ENCODE data around the gene KLHL25. TPM values are rescaled to one million over a fixed set of nuclear protein-coding genes. Genes with fewer than 3 reads are reported as not detected.
"Not testable (repeated sequence)": the region's sequence is repeated elsewhere in the genome, so short reads cannot be mapped to it uniquely, and the experiment has no call there.

KLHL25 gene
- total RNA-seq, 2 experiments from 2014 or later, result 5.3 TPM

- H3K27me3 Mint-ChIP-seq (ENCODE audit: low read depth); H3K4me1 Mint-ChIP-seq (ENCODE audit: low read depth); DNase-seq; ATAC-seq; H3K36me3 Mint-ChIP-seq (ENCODE audit: low read depth); H3K4me3 Mint-ChIP-seq; H3K27ac Mint-ChIP-seq; H3K9me3 Mint-ChIP-seq (ENCODE audit: insufficient read depth); POLR2A ChIA-PET: not testable (repeated sequence)
- CTCF ChIA-PET, result interaction anchor here (1.0 to 1.7 kb wide), 2 partner anchors 13 to 73 kb away, joined by 3 to 5 read pairs; no protein-coding TSS in a partner anchor
Measured at GRCh38 chr15:85802617-85803016, 7.9 kb upstream of the KLHL25 start.

DNA sequence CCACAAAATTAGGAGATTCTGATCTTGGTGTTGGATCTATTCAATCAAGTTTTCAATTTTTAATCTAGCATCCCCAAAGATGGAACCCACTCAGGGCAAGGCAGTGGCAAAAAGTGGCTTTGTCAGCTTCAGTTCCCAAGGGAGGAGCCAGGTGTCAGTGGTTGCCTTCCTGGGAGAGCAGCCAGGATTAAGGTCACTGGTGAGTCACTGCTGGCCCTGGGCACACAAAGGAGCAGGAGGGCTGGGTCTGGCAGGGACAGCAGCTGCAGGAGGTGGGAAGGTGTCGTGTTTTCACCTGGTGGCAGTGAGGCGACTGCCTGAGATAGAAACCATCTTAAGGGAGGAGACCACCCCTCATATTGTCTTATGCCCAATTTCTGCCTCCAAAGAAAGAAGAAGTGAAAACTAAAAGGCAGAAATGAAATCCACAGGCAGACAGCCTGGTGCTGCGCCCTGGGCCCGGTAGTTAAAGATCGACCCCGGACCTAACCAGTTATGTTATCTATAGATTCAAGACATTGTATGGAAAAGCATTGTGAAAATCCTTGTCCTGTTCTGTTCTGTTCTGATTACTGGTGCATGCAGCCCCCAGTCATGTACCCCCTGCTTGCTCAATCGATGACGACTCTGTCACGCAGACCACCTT is 5.9 kb upstream of the KLHL25 start:
- no peak for ATAC-seq
- Mint-ChIP-seq H3K4me1 (ENCODE audit: low read depth) (peaks cover 3% of the 10 kb centered on the region), H3K9me3 (ENCODE audit: insufficient read depth) (no peaks in the 10 kb centered on the region), H3K27me3 (ENCODE audit: low read depth) (peaks cover 6% of the 10 kb centered on the region), H3K36me3 (ENCODE audit: low read depth) (no peaks in the 10 kb centered on the region), H3K27ac (no peak overlapping the region), H3K4me3 (no peak overlapping the region)
- ChIA-PET POLR2A (interaction anchor here (0.6 kb wide), 1 partner anchor 1675 kb away, joined by 3 read pairs; no protein-coding TSS in a partner anchor), CTCF (interaction anchor here (0.8 kb wide), 1 partner anchor 59 kb away, joined by 3 read pairs; no protein-coding TSS in a partner anchor)
- no peak for DNase-seq

DNA sequence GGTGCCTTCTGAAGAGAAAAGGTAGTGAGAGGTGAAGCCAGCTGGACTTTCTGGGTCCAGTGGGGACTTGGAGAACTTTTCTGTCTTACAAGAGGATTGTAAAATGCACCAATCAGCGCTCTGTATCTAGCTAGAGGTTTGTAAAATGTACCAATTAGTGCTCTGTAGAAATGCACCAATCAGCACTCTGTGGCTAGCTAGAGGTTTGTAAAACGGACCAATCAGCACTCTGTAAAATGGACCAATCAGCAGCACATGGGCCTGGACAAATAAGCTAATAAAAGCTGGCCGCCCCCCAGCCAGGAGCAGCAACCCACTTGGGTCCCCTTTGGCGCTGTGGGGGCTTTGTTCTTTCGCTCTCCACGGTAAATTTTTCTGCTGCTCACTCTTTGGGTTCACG is 1.6 kb upstream of the KLHL25 start:
- H3K27ac Mint-ChIP-seq, H3K4me3 Mint-ChIP-seq: not testable (repeated sequence)
- CTCF ChIA-PET, result interaction anchor here (0.7 to 2.2 kb wide), 4 partner anchors 9 to 311 kb away, joined by 3 to 11 read pairs (median 3); no protein-coding TSS in a partner anchor

DNA sequence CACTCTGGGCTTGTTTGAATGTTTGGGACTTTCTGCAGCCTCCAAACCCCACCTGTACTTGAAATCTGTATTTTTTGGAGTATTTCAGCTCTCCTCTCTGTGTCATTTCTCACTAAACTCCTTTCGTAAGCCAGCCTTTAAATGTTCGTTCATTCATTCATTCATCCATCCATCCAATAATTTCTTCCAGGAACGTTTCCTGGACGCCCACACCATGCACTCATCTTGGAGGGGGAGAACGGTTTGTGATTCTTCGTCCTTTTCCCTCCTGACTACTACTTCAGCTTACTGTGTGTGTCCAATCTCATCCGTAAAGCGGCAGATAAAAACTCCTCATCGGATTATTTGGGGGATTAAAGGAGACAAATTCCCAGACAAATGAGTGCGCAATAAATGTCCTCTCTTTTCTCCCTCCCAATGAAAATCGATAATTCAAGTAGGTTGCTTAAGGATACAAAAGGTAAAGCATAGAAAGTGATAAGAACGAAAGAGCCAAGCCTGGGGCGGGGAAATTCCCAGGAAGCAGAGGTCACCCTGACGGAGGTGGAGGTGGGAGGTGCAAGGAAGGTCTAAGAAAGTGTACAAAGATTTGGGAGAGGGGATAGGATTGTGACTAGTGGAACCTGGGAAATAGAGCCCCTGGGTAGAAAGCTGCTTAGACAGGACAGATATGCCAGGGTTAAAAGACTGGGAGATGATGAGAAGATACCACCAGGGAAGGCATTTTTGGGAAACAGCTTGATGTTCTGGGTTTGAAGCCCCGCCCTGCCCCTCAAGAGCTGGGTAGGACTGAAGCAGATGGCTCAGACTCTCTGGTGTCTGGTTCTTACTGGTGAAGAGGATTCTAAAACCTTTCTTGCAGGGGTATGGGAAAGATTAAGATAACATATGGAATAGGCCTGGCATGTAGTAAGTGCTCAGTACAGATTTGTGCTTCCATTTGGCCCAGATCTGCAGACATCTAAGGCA is 896 bp upstream of the KLHL25 start:
- H3K27ac Mint-ChIP-seq, result no peak overlapping the region
- H3K4me3 Mint-ChIP-seq, result peak overlapping the region; percentile 68
- no peaks in the 10 kb centered on the region for H3K9me3 Mint-ChIP-seq (ENCODE audit: insufficient read depth)
- ChIA-PET POLR2A (no interaction called here), CTCF (interaction anchor here (0.9 to 2.2 kb wide), 2 partner anchors 44 to 64 kb away, joined by 3 to 11 read pairs; no protein-coding TSS in a partner anchor)
- H3K27me3 Mint-ChIP-seq (ENCODE audit: low read depth), result peaks cover 6% of the 10 kb centered on the region
- H3K36me3 Mint-ChIP-seq (ENCODE audit: low read depth), result peaks cover under 1% of the 10 kb centered on the region
- DNase-seq, result no peak
- ATAC-seq, result no peak
- peaks cover 27% of the 10 kb centered on the region for H3K4me1 Mint-ChIP-seq (ENCODE audit: low read depth)

More for the DNA sequence above, 1.6 kb upstream of the KLHL25 start:
- H3K27me3 Mint-ChIP-seq (ENCODE audit: low read depth); ATAC-seq; POLR2A ChIA-PET; DNase-seq; H3K36me3 Mint-ChIP-seq (ENCODE audit: low read depth); H3K9me3 Mint-ChIP-seq (ENCODE audit: insufficient read depth): not testable (repeated sequence)
- peaks cover 27% of the 10 kb centered on the region for H3K4me1 Mint-ChIP-seq (ENCODE audit: low read depth)

DNA sequence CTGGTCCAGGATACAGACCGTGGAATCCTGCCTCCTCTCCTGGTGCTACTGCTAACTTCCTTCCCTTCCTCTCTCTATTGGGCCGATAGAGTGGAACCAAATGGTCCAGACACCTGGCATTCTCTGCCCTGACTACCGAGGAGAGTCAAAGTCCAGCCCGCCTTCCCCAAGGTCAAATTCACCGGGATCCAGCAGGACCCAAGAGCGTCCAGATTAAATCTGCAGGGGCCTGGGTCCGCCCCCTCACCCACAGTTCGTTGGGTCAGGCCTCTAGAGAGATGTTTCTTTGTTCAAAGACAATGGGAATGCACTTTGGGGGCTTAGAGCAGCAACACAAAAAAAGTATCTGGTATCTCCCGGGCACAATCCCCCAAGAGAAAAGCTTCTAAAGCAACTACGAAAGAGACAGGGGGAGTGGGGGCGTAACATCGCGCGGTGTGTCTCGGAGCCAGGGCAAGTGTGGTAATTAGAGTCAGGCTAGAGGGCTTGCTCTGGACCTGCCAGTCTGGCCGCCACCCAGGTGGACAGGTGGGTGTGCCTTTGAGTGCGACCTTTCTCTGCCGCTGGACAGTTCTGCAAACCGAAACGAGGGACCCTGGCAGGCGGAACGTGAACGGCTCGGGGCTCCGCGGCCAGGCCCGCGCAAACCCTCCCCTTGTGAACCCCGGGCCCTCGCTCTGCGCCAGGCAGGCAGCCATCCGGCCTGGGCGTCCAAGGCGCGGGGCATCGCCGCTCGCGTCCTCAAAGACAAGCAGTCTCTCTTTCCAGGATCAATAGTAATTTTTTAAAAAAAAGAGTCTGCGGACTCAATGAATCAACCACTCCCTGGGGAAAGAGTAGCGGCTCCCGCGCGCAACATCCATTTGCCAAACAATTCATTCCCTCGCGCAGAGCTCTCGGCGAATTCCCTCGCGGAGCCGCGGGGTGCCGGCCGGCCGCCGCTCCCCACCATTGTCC is 806 bp downstream of the KLHL25 start:
- CTCF ChIA-PET, result interaction anchor here (0.8 to 2.1 kb wide), 4 partner anchors 13 to 65 kb away, joined by 3 to 5 read pairs (median 3); no protein-coding TSS in a partner anchor
- Mint-ChIP-seq H3K4me1 (ENCODE audit: low read depth) (peaks cover 33% of the 10 kb centered on the region), H3K27ac (peak overlapping the region; percentile 74), H3K9me3 (ENCODE audit: insufficient read depth) (no peaks in the 10 kb centered on the region), H3K4me3 (peak overlapping the region; percentile 86), H3K36me3 (ENCODE audit: low read depth) (peaks cover 3% of the 10 kb centered on the region), H3K27me3 (ENCODE audit: low read depth) (peaks cover 6% of the 10 kb centered on the region)
- POLR2A ChIA-PET, result interaction anchor here (0.6 to 1.0 kb wide), 2 partner anchors 58 to 69 kb away, joined by 3 read pairs; no protein-coding TSS in a partner anchor
- ATAC-seq (peak; percentile 58), DNase-seq (peak; percentile 56)

DNA sequence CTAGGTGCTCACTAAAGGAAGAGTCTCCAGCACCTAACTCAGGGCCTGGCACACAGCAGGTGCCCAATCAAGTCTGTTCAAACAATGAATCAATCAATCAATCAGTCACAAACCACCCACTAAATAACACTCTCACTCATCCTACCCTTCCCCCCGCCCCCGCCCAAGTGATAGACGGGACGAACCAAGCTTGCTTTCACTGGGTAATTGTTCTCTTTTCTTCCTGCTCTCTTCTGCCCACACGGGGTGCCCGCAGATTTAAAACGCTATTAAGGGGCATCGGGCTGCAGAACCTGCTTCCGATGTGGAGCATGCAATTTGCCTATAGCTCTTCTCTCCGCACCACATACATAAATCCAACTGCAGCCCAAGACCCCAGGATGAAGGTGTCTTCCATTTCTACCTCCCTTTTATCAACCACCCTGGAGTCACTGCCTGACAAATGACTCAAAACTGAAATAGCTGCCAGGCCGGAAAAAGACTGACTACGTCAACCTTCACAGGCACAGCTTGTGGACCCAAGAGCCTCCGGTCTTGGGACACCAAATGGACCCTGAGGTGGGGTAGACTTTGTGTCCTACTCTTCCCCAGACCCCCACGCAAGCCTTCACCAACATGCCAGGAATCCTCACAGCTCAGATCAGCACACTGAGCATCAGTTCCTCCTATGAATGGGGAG is 1.7 kb downstream of the KLHL25 start:
- H3K9me3 Mint-ChIP-seq (ENCODE audit: insufficient read depth), result no peaks in the 10 kb centered on the region
- peaks cover 42% of the 10 kb centered on the region for H3K4me1 Mint-ChIP-seq (ENCODE audit: low read depth)
- ChIA-PET POLR2A (interaction anchor here (0.6 kb wide), 1 partner anchor 103 kb away, joined by 3 read pairs; no protein-coding TSS in a partner anchor), CTCF (interaction anchor here (0.8 to 2.1 kb wide), 4 partner anchors 12 to 64 kb away, joined by 3 to 5 read pairs (median 3); no protein-coding TSS in a partner anchor)
- ATAC-seq, result no peak
- no peak overlapping the region for H3K27ac Mint-ChIP-seq
- H3K4me3 Mint-ChIP-seq, result peak overlapping the region; percentile 86
- DNase-seq, result no peak
- H3K36me3 Mint-ChIP-seq (ENCODE audit: low read depth), result peaks cover 3% of the 10 kb centered on the region
- H3K27me3 Mint-ChIP-seq (ENCODE audit: low read depth), result peaks cover 3% of the 10 kb centered on the region

GRCh38 chr15:85792102-85792731 is 2.5 kb downstream of the KLHL25 start:
- Mint-ChIP-seq H3K36me3 (ENCODE audit: low read depth) (peaks cover 3% of the 10 kb centered on the region), H3K9me3 (ENCODE audit: insufficient read depth) (no peaks in the 10 kb centered on the region), H3K27ac (no peak overlapping the region), H3K4me3 (no peak overlapping the region), H3K27me3 (ENCODE audit: low read depth) (peaks cover 3% of the 10 kb centered on the region), H3K4me1 (ENCODE audit: low read depth) (peaks cover 48% of the 10 kb centered on the region)
- ATAC-seq (no peak), DNase-seq (no peak)
- CTCF ChIA-PET, result interaction anchor here (2.1 kb wide), 1 partner anchor 48 kb away, joined by 5 read pairs; no protein-coding TSS in a partner anchor
- POLR2A ChIA-PET, result no interaction called here

- Mint-ChIP-seq H3K36me3 (ENCODE audit: low read depth) (peaks cover 3% of the 10 kb centered on the region), H3K27me3 (ENCODE audit: low read depth) (no peaks in the 10 kb centered on the region), H3K9me3 (ENCODE audit: insufficient read depth) (no peaks in the 10 kb centered on the region), H3K27ac (no peak overlapping the region), H3K4me1 (ENCODE audit: low read depth) (peaks cover 61% of the 10 kb centered on the region), H3K4me3 (no peak overlapping the region)
- no peak for ATAC-seq
- ChIA-PET POLR2A (no interaction called here), CTCF (interaction anchor here (1.1 to 1.5 kb wide), 2 partner anchors 14 to 51 kb away, joined by 3 to 4 read pairs; no protein-coding TSS in a partner anchor)
- DNase-seq, result no peak
Measured at GRCh38 chr15:85789496-85789875, 5.2 kb downstream of the KLHL25 start.

DNA sequence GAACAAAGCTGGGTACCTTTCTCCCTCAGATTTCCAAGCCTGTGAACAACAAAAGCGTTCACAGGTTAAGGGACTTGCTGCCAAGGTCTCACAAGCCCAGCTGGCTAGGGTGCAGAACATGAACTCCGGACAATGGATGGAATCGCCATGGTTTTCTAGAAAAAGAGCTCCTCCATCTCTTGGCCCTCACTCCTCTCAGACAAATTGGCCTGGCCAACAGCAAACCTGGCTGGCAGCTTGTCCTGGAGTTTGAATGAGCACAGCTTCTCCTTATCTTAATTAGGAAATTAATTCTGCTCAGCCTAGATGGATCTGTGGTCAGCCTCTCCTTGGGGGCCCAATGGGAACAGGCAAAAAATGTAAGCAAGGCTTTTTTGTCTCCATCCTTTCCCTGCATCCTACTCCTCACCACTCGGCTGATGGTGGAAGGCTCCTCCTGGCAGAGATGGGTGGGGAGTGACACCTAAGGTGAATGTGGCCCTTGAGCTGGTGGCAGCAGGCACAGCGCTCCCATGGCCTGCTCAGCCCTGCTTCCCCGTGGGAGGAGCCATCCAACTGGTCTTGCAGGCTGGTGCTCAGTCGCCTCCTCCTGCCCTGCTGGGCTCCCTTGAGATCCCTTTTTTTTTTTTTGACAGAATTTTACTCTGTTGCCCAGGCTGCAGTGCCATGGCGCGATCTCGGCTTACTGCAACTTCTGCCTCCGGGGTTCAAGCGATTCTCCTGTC is 5.8 kb downstream of the KLHL25 start:
- H3K4me3 Mint-ChIP-seq, result no peak overlapping the region
- no peak overlapping the region for H3K27ac Mint-ChIP-seq
- ChIA-PET POLR2A (no interaction called here), CTCF (interaction anchor here (1.1 to 1.5 kb wide), 3 partner anchors 15 to 53 kb away, joined by 3 to 5 read pairs (median 4); no protein-coding TSS in a partner anchor)
- no peaks in the 10 kb centered on the region for H3K27me3 Mint-ChIP-seq (ENCODE audit: low read depth)
- no peaks in the 10 kb centered on the region for H3K9me3 Mint-ChIP-seq (ENCODE audit: insufficient read depth)
- H3K4me1 Mint-ChIP-seq (ENCODE audit: low read depth), result peaks cover 64% of the 10 kb centered on the region
- ATAC-seq, result no peak
- no peak for DNase-seq
- H3K36me3 Mint-ChIP-seq (ENCODE audit: low read depth), result peaks cover 3% of the 10 kb centered on the region

DNA sequence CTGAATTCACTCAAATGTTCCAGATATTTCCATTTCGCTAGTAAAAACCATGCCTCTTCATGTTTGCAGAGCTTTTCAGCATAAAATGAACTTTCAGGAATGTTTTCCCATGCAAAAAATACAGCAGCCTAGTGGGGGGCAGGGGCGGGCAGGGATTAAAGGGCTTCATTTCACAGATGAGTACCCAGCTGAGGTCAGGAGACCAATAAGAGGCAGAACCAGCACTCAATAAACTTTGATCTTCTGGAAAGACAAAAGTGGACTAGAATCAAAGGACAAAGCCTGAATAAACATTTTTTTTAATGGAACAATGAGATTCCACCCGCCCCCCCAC is 8.0 kb downstream of the KLHL25 start:
- peaks cover 60% of the 10 kb centered on the region for H3K4me1 Mint-ChIP-seq (ENCODE audit: low read depth)
- ATAC-seq (no peak), DNase-seq (no peak)
- no peak overlapping the region for H3K4me3 Mint-ChIP-seq
- ChIA-PET POLR2A (no interaction called here), CTCF (interaction anchor here (1.1 to 1.7 kb wide), 2 partner anchors 10 to 58 kb away, joined by 3 to 7 read pairs; no protein-coding TSS in a partner anchor)
- no peak overlapping the region for H3K27ac Mint-ChIP-seq
- no peaks in the 10 kb centered on the region for H3K9me3 Mint-ChIP-seq (ENCODE audit: insufficient read depth)
- H3K27me3 Mint-ChIP-seq (ENCODE audit: low read depth), result no peaks in the 10 kb centered on the region
- H3K36me3 Mint-ChIP-seq (ENCODE audit: low read depth), result peaks cover 3% of the 10 kb centered on the region
